Erythroblast (primary cell): Measurements from ENCODE around the gene FIBCD1.

Source experiments
- GATA1 ChIP-seq: IDR thresholded peaks from 2 replicates; pipeline ENCODE4 v1.6.1; 2011; ENCODE audit warnings: low read depth, mild to moderate bottlenecking, control low read depth, low read length, moderate library complexity
- POLR2A ChIP-seq: IDR thresholded peaks from 2 replicates; pipeline ENCODE4 v1.6.1; 2011; ENCODE audit warnings: mild to moderate bottlenecking, low read length

DNA sequence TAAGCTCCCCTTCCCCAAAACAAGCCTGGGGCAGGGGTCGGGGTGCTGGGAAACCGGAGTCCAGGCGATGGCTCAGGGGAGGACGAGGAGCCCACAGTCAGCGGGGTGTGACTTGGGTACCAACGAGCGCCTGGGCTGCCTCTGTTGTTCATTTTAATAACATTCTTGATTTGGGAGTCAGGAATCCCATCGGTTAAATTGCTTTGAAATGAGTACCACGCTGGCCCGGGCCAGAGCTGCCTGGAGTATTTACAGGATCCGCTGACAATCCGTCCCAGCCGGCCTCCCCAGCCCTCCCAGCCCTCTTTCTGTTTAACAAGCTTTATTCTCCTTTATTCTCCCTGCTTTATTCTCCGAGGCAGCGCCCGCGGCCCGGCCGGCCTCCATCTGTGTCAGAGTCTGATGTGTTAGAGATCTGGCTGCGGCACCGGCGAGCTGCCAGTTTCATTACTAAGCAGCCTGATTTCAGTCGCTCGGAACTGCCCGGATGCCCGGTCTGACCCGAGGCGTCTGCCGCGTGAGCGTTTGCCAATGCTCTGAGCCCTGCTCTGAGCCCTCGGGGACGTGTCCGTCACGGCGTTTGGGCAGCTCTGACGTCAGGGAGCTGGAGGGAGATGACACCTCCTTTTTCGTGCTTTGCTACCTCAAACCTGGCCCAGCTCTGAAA is 26.0 kb downstream of the FIBCD1 start:
- no peak for TF ChIP-seq POLR2A
- no peak for TF ChIP-seq GATA1
